Esophagus squamous epithelium (tissue), 5 donors: ENCODE results near the gene YEATS2. TPM values are rescaled to one million over a fixed set of nuclear protein-coding genes. Genes with fewer than 3 reads are reported as not detected.
"Not testable (repeated sequence)": the region's sequence is repeated elsewhere in the genome, so short reads cannot be mapped to it uniquely, and the experiment has no call there.

Experiments
- DNase-seq: peaks from one replicate; lab custom pipeline; 2025; lab: John Stamatoyannopoulos, UW
- H3K27ac ChIP-seq, 4 donors: fragments of 200-600 bp; sonication (generic); one replicate each; pipeline ENCODE4 v1.5.1; 2016 to 2019; ENCODE audit warnings: mild to moderate bottlenecking in 1 of 4
- H3K27me3 ChIP-seq, 4 donors: fragments of 200-600 bp; sonication (generic); 1 replicate in 3 of 4; 2 replicates in 1 of 4; pipeline versions ENCODE4 v1.5.1 to v1.6.0; 2017 to 2021; ENCODE audit warnings: antibody characterized with exemption in 1 of 4
- H3K36me3 ChIP-seq, 3 donors: fragments of 200-600 bp; sonication (generic); one replicate each; pipeline ENCODE4 v1.5.1; 2016 to 2019
- H3K4me1 ChIP-seq, 3 donors: fragments of 200-600 bp; sonication (generic); one replicate each; pipeline ENCODE4 v1.5.1; 2017 to 2019
- H3K4me3 ChIP-seq, 4 donors: fragments of 200-600 bp; sonication (generic); 1 replicate in 3 of 4; 2 replicates in 1 of 4; pipeline ENCODE4 v1.5.1; 2016 to 2019; ENCODE audit warnings: mild to moderate bottlenecking in 2 of 4, moderate library complexity in 1 of 4
- H3K9me3 ChIP-seq, 3 donors: fragments of 200-600 bp; sonication (generic); one replicate each; pipeline ENCODE4 v1.5.1; 2016 to 2019
- CTCF ChIP-seq, 6 experiments: fragments of 450-650 bp in 4 of 6; fragments of 200-600 bp in 2 of 6; sonication (generic) in 2 of 6; IDR thresholded peaks; one replicate each; pipeline ENCODE4 v1.5.1; 2016 to 2019; ENCODE audit warnings: antibody characterized with exemption in 6 of 6, mild to moderate bottlenecking in 4 of 6, moderate library complexity in 4 of 6
- POLR2A ChIP-seq, 4 donors: fragments of 450-650 bp; IDR thresholded peaks; one replicate each; pipeline ENCODE4 v1.6.1; 2017; ENCODE audit warnings: antibody characterized with exemption in 4 of 4, mild to moderate bottlenecking in 4 of 4, moderate library complexity in 3 of 4
- WGBS, 2 donors: methylation state at CpG; one replicate each; pipeline ENCODE4 v1.1.5; 2018; 5-methylcytosine and 5-hydroxymethylcytosine counted together
- intact Hi-C: fragments of 100-400 bp; cut with DNase I; formaldehyde crosslinking; loops from one replicate; pipeline ENCODE4 v1.15.0; 2022
- total RNA-seq, 4 donors: library from RNA; depleted of rRNA; stranded (reverse); fragments of >200 nt; gene quantifications; one replicate each; pipeline ENCODE4 v1.1.0, GENCODE V29; 2016
- donor health status: DM: yes; HTN: yes; CAD: no.

Gene YEATS2
- total RNA-seq, 4 donors from 2014 or later, result 10.1 to 23.7 (median 15.5) TPM

- H3K36me3 ChIP-seq, result peaks cover 7 to 100% (median 14%) of the 10 kb centered on the region in 3 donors
- no peaks in the 10 kb centered on the region for H3K27me3 ChIP-seq
- DNase-seq, result no peak
- no peaks in the 10 kb centered on the region for H3K9me3 ChIP-seq
- TF ChIP-seq CTCF (IDR thresholded peaks at IDR 0.05), result no peak
- no peak for TF ChIP-seq POLR2A (IDR thresholded peaks at IDR 0.05)
- H3K4me1 ChIP-seq, result no peaks in the 10 kb centered on the region
- no peak overlapping the region for H3K27ac ChIP-seq
- intact Hi-C loops, result no loop called here
- H3K4me3 ChIP-seq, result no peak overlapping the region
- WGBS, 2 donors, result 89 to 90% methylated on average over 2 of the region's 2 CpGs
Measured at GRCh38 chr3:183730361-183730760, 32.8 kb downstream of the YEATS2 start.

GRCh38 chr3:183731611-183732010 lies 34.0 kb downstream of the YEATS2 start:
- Histone ChIP-seq H3K4me1 (no peaks in the 10 kb centered on the region), H3K27ac (no peak overlapping the region), H3K27me3 (no peaks in the 10 kb centered on the region), H3K36me3 (peaks cover 7 to 98% (median 12%) of the 10 kb centered on the region in 3 donors), H3K4me3 (no peak overlapping the region), H3K9me3 (no peaks in the 10 kb centered on the region)
- TF ChIP-seq CTCF (IDR thresholded peaks at IDR 0.05) (no peak), POLR2A (IDR thresholded peaks at IDR 0.05) (no peak)
- intact Hi-C loops, result no loop called here
- 94 to 96% methylated on average over 5 of the region's 5 CpGs for WGBS, 2 donors
- DNase-seq, result no peak

GRCh38 chr3:183733553-183733952 lies 36.0 kb downstream of the YEATS2 start:
- TF ChIP-seq CTCF (IDR thresholded peaks at IDR 0.05) (no peak), POLR2A (IDR thresholded peaks at IDR 0.05) (no peak)
- no peaks in the 10 kb centered on the region for H3K27me3 ChIP-seq
- H3K4me3 ChIP-seq, result no peak overlapping the region
- no peak overlapping the region for H3K27ac ChIP-seq
- no peaks in the 10 kb centered on the region for H3K4me1 ChIP-seq
- intact Hi-C loops, result no loop called here
- no peaks in the 10 kb centered on the region for H3K9me3 ChIP-seq
- no peak for DNase-seq
- peaks cover 6 to 95% (median 7%) of the 10 kb centered on the region in 3 donors for H3K36me3 ChIP-seq
- WGBS, 2 donors, result 80 to 90% methylated on average over 6 to 7 of the region's 7 CpGs

- Histone ChIP-seq H3K27ac (no peak overlapping the region), H3K4me1 (no peaks in the 10 kb centered on the region), H3K27me3 (no peaks in the 10 kb centered on the region), H3K9me3 (no peaks in the 10 kb centered on the region), H3K4me3 (no peak overlapping the region), H3K36me3 (peaks cover 0 to 82% (median 7%) of the 10 kb centered on the region in 3 donors)
- intact Hi-C loops, result no loop called here
- whole genome bisulfite sequencing, 2 donors, result 81 to 86% methylated on average over 5 of the region's 5 CpGs
- TF ChIP-seq CTCF (IDR thresholded peaks at IDR 0.05) (no peak), POLR2A (IDR thresholded peaks at IDR 0.05) (no peak)
- no peak for DNase-seq
Measured at GRCh38 chr3:183734750-183735494, 37.3 kb downstream of the YEATS2 start.

- Histone ChIP-seq H3K4me1 (no peaks in the 10 kb centered on the region), H3K36me3 (peaks cover 0 to 65% (median 7%) of the 10 kb centered on the region in 3 donors), H3K4me3 (no peak overlapping the region), H3K27me3 (no peaks in the 10 kb centered on the region), H3K9me3 (no peaks in the 10 kb centered on the region), H3K27ac (no peak overlapping the region)
- WGBS, 2 donors, result 81 to 87% methylated on average over 2 of the region's 2 CpGs
- no peak for TF ChIP-seq POLR2A (IDR thresholded peaks at IDR 0.05)
- no peak for TF ChIP-seq CTCF (IDR thresholded peaks at IDR 0.05)
- intact Hi-C loops, result no loop called here
- DNase-seq, result no peak
Measured at GRCh38 chr3:183737116-183737515, 39.5 kb downstream of the YEATS2 start.

- H3K4me1 ChIP-seq, intact Hi-C loops, H3K27me3 ChIP-seq, DNase-seq, H3K27ac ChIP-seq, H3K9me3 ChIP-seq, H3K4me3 ChIP-seq: not testable (repeated sequence)
- peaks cover 0 to 56% (median 0%) of the 10 kb centered on the region in 3 donors for H3K36me3 ChIP-seq
- no CpG with 5 or more reads among the region's 1 CpG for WGBS, 2 donors
Measured at GRCh38 chr3:183740154-183740553, 42.6 kb downstream of the YEATS2 start.
